PFSK-1 (cell line): ENCODE measurements around the gene EPM2AIP1.

ENCODE experiments used
- FOXP2 ChIP-seq: optimal IDR thresholded peaks from 2 replicates; pipeline ENCODE3; 2011; ENCODE audit warnings: borderline replicate concordance, control low read depth, inconsistent platforms; ENCODE audit not compliant: insufficient read depth; ENCODE audit errors: extremely low read length, extremely low read depth
- POLR2AphosphoS5 ChIP-seq: IDR thresholded peaks from 2 replicates; pipeline ENCODE4 v1.6.1; 2012; ENCODE audit warnings: low read depth, mild to moderate bottlenecking, control low read depth, low read length, moderate library complexity
- REST ChIP-seq, 2 experiments: IDR thresholded peaks; 2 replicates each; pipeline versions ENCODE4 v1.6.1 to v1.8.0; 2011 to 2012; ENCODE audit warnings: low read depth in 2 of 2, low read length in 2 of 2, control low read depth in 1 of 2, inconsistent platforms in 1 of 2, mild to moderate bottlenecking in 1 of 2, moderate library complexity in 1 of 2; ENCODE audit not compliant: insufficient read depth in 1 of 2
- SIN3A ChIP-seq: IDR thresholded peaks from 2 replicates; pipeline ENCODE4 v1.6.1; 2012; ENCODE audit warnings: mild to moderate bottlenecking, low read length, moderate library complexity, borderline replicate concordance; ENCODE audit not compliant: insufficient read depth
- TAF1 ChIP-seq: IDR thresholded peaks from 2 replicates; pipeline ENCODE4 v1.6.1; 2012; ENCODE audit warnings: low read length, control low read depth, borderline replicate concordance; ENCODE audit not compliant: insufficient read depth

The EPM2AIP1 gene

GRCh38 chr3:36937492-36937891, 55.4 kb downstream of the EPM2AIP1 start:
- no peak for TF ChIP-seq TAF1
- no peak for TF ChIP-seq REST (IDR thresholded peaks at IDR 0.05; ENCODE audit: insufficient read depth in 1 of 2, low read depth in 2 of 2, low read length in 2 of 2)
- TF ChIP-seq POLR2AphosphoS5, result no peak
- TF ChIP-seq FOXP2, result no peak
- TF ChIP-seq SIN3A, result no peak
